ENCODE results near the gene MRPL45.

Gene MRPL45

DNA sequence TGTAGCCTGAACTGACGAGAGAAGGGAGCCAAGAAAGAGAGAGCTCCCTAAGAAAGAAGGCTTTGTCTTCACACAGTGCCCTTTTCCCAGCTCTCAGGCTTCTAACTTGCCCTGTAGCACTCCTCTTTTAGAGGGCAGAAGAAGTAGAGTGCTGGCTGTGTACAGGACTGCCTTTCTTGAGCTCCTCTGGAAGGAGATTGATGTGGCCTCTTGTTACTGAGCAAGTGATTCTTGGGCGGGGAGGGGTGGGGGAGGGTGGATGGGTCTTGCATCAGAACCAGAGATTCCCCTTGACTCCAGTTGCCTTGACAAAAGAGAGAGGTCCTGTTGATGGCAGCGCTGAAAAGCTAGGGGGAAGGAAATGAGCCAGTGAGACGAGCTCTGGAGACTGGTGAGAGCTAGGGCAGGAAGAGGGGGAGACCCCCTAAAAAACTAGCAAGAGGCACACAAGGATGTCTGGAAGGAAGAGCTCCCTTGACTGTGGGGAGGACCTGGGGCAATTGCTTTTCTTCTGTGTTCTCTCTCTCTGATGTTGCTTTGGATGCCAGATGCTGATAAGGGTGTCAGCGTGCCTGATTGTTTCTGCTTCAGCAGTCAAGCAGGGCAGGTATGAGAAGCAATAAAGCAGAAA lies 28.4 kb downstream of the MRPL45 start:
- no peak for DNase-seq (ENCODE audit: low spot score)

- DNase-seq (ENCODE audit: low spot score) = no peak
Observed at GRCh38 chr17:38326996-38327792, 30.2 kb downstream of the MRPL45 start.

- no peak for DNase-seq (ENCODE audit: low spot score)
Observed at GRCh38 chr17:38327936-38328335, 31.0 kb downstream of the MRPL45 start.

- no peak for DNase-seq (ENCODE audit: low spot score)
Observed at GRCh38 chr17:38328620-38329019, 31.7 kb downstream of the MRPL45 start.

DNA sequence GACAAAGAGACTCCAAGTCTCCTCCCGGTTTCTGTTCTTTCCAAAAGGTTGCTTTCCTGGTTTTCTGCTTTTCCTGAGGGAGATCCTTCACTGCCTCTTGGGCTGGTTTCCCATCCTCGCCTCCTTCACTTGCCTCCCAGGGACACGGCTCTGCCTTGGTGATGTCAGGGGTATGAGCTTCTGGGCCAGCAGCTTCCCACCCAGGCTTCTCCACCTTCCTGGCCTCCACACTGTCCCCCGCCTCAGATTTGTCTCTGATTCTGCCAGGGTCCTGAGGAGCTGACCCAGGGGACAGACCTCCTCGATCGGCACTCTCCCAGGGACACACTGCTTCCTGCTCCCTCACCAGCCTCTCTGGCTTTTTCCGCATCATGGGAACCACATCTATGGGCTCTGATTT lies 32.3 kb downstream of the MRPL45 start:
- no peak for DNase-seq (ENCODE audit: low spot score)

- no peak for DNase-seq (ENCODE audit: low spot score)
Observed at GRCh38 chr17:38329808-38330730, 33.1 kb downstream of the MRPL45 start.

DNA sequence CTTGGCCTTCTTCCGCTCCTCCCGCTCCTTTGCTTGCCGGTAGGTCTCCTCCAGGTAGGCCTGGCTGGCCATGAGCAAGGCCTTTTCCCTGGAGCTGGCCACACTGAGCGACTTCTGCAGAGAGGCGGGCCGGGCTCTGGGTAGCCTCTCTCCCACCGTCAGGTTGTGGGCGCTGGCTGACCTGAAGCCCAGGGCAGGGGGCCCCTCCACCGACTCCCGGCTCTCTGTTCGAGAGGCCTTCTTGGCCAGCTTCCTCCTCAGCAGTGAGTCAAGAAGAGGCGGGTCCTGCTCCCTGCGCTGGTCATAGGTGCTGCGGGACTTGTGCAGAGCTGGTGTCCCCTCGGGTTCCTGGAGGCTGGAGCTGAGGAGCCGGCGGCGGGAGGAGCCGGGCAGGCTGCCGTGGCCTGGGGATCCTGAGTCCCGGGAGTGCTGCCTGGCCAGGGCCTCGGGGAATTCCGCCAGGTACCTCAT lies 34.0 kb downstream of the MRPL45 start:
- DNase-seq (ENCODE audit: low spot score) = no peak

- DNase-seq (ENCODE audit: low spot score) = no peak
Observed at GRCh38 chr17:38332735-38333134, 35.8 kb downstream of the MRPL45 start.

DNA sequence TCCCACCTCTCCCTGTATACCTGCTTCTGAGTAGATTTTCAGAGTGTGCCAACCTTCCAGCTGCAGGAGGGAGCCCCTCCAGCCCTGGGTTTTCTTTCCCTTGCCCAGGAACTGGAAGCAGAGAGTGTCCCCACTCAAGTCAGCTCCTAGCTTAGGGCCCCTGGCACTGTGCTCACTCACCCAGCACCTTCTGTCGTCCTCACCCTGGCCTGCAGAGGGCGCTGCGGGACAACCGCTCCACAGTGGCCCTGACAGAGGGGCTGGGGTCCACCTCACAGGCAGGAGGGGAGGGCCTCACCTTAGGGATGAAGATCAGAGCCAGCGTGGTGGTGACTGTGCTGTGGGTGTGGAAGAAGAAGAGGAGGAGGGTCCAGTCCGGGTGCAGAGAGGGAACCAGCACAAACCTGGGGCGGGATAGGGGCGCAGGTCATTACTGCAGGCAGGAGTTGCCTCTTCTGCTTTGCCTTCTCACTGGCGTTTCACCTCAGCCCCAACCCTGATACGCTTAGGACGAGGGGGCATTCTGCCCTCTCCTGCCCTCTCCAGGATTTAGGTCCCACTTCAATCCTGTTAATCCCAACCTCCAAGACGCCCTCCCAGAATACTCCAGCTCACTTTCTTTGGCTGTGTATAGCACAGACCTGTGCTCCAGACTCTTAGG lies 36.8 kb downstream of the MRPL45 start:
- peak; percentile 47 for DNase-seq (ENCODE audit: low spot score)

GRCh38 chr17:38334480-38335364 lies 37.8 kb downstream of the MRPL45 start:
- no peak for DNase-seq (ENCODE audit: low spot score)

- no peak for DNase-seq (ENCODE audit: low spot score)
Observed at GRCh38 chr17:38336838-38337237, 39.9 kb downstream of the MRPL45 start.

DNA sequence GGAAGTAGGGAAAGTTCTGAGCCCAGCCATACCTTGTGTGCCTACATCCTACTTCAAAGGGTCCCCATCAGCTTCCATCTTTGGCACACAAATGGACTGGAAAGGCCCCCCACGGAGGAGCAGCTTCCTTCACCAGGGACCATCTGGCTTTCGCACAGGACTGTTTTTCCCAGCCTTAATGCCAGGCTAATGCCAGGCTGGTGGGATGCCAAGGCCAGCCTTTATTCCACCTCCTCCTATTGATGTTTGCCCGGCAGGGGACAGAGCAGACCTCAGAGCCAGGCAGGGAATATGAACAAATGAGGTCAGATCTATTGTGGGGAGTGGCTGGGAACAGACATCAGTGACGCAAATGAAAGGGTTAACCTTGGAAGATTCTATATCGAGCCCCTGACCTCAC lies 41.1 kb downstream of the MRPL45 start:
- no peak for DNase-seq (ENCODE audit: low spot score)

- no peak for DNase-seq (ENCODE audit: low spot score)
Observed at GRCh38 chr17:38338535-38338934, 41.6 kb downstream of the MRPL45 start.

DNA sequence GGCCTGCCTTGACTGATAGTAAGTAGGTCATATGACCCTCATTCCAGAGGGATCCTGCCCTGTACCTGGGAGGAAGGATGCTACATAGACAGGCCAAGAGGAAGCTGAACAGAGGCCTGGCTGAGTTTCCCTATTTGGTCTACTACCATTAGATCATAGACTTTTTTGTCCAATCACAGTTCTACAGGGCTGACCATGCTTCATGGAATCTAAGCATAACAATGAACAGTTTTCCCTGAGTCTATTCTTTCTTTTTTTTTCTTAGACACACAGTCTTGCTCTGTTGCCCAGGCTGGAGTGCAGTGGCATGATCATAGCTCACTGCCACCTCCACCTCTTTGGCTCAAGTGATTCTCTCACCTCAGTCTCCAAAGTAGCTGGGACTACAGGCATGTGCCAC lies 42.9 kb downstream of the MRPL45 start:
- no peak for DNase-seq (ENCODE audit: low spot score)

DNA sequence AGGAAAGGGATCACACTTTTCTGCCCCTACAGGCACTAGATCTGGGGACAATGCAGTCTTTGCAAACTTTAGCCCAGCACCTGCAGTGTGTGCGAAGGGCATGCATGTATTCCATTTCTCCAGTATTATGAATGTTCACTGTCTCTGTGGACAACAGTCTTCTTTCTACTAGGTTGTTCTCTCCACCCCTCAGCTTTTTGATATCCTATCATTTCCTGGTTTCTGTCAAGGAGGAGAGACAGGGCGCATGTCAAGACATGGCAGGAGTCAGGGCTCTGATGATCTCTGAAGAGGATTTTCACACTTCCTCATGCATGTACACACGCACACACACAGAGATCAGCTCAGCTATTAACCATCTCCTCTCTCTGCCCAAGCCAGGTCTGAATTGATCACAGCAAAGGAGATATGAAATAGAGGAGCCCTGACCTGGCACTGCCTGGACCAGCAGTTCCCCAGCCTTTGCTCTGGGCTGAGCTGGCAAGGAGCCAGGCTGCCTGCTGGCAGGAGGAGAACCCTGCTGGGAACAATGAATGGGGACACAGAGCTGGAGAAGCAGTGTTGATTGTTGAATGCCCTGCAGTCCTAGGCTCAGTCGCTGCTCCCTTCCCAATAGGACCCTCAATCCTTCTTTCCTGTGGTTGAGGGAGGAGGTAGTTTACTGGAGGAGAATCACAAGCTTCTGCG lies 44.2 kb downstream of the MRPL45 start:
- no peak for DNase-seq (ENCODE audit: low spot score)

DNA sequence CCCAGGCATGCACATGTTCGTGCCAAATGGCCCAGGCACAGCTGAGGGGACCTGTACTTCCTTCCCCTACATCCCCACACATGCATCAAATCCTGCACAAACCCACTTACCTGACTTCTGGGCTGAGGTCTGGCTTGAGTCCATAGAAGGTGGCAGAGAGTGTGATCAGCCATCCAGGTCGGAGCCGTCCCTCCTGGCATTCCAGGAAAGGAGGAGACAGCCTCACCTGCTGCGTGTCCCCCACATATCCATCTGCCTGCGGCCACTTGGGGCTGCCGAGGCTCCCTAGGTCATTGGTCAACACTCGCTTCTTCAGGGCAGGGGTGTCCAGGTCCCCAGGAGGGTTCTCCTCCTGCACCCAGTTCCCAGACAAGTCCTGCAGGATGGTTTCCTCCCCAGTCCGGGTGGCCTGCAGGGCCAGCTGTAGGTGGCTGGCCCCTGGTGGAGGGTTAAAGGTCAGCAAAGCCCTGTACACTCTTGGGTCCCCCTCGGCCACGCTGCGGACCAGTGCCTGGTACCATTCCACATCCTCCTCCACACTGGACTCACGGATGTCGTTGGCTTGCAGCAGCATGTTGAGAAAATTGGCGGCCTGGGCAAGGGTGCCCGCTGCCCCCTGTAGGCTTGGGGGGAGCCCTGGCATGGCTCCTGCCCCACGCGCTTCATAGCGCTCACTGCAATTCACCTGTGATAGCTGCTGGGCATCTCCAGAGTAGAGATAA lies 46.1 kb downstream of the MRPL45 start:
- no peak for DNase-seq (ENCODE audit: low spot score)

- DNase-seq (ENCODE audit: low spot score) = no peak
Observed at GRCh38 chr17:38343608-38344419, 46.8 kb downstream of the MRPL45 start, which contains the start of gene GPR179. Gene GPR179, minus strand, starts transcription at chr17:38343956. Its CDS starts 167 bp downstream, at chr17:38343789.

DNA sequence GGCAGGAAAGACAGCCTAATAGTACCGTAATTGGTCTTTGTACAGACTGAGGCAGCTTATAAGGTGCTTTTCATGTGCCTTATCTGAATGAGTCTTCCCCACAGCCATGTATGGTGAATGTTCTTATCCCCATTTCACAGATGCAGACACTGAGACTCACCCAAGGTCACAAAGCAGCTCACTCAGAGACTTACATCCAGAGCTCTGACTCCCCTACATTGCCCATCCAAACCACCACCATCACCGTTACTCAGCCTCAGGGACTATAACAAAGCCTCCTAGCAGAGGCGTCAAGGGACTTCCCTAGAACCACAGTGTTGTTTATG lies 47.4 kb downstream of the MRPL45 start:
- no peak for DNase-seq (ENCODE audit: low spot score)

GRCh38 chr17:38345743-38346142 lies 48.8 kb downstream of the MRPL45 start:
- DNase-seq (ENCODE audit: low spot score) = no peak

Measured in hepatic stellate cell (primary cell).